HG03378 (cell line): ENCODE data around the gene PCP2.
"Not testable (repeated sequence)": the region's sequence is repeated elsewhere in the genome, so short reads cannot be mapped to it uniquely, and the experiment has no call there.

Experiments used
- ATAC-seq: cut with Tn5 transposase; IDR thresholded peaks from one replicate; pipeline ENCODE4 v1.9.1; 2021; ENCODE audit warnings: mild to moderate bottlenecking, moderate library complexity; ENCODE audit not compliant: unreplicated experiment

Gene PCP2

DNA sequence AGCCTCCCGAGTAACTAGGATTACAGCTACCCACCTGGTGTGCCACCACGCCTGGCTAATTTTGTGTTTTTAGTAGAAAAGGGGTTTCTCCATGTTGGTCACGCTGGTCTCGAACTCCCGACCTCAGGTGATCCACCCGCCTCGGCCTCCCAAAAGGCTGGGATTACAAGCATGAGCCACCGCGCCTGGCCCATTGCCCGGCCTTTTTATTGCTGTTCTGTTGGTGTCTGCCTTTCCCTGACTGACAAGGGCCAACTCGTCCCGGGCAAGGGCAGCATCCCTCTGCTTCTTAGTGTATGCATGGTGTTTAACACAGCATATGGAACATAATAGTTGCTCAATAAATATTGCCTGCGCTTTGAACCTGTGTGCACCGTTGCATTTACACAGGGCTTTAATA is 29.1 kb upstream of the PCP2 start:
- ATAC-seq: no peak

DNA sequence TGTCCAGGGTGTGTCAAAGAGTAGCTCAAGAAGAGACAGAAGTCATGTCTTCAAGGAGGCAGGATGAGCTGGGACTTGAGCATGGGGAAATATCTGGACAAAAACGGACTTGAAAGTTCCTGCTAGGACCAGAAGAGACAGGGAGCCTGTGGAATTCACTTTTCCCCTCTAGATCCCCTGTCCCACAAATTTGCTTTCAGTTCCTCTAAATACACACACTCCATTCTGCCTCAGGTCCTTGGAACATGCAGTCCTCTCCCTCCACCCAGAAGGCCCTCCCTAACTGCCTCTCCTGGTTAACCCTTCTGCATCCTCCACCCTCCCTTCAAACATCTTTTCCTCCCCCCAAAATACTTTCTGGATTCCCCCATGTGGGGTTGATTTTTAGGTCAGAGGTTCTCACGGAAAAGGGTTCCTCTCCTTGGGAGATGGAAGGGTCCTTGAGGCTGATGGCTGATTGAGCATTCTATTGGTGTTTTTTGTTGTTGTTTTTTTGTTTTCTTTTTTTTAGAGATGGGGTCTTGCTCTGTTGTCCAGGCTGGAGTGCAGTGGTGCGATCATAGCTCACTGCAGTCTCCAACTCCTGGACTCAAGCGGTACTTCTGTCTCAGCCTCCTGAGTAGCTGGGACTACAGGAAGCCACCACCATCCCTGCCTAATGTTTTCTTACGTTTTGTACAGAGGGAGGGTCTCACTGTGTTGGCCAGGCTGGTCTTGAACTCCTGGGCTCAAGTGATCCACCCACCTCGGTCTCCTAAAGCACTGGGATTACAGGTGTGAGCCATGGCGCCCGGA is 28.4 kb upstream of the PCP2 start:
- no peak for ATAC-seq

DNA sequence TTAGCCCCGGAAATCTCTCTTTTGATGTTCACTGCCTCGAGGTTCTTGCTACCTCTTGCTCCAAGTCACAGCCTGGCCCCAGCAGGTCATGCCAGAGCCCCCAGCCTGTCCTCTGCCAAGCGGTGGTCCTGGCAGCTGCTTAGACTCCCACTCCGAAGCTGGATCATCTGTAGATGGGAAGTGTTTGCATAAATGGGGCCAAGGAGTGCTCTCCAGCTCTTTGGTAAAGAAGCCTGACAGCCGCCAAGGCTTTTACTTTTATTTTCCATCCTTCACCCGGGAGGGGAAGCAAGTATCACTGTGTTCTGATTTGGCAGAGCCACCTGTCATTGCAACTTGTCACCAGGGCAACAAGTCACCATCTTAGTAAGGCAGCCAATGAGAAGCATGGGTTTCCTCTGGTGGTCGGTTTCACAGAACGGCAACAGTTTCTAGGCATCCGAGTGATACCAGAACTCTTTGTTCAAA is 24.7 kb upstream of the PCP2 start:
- no peak for ATAC-seq

DNA sequence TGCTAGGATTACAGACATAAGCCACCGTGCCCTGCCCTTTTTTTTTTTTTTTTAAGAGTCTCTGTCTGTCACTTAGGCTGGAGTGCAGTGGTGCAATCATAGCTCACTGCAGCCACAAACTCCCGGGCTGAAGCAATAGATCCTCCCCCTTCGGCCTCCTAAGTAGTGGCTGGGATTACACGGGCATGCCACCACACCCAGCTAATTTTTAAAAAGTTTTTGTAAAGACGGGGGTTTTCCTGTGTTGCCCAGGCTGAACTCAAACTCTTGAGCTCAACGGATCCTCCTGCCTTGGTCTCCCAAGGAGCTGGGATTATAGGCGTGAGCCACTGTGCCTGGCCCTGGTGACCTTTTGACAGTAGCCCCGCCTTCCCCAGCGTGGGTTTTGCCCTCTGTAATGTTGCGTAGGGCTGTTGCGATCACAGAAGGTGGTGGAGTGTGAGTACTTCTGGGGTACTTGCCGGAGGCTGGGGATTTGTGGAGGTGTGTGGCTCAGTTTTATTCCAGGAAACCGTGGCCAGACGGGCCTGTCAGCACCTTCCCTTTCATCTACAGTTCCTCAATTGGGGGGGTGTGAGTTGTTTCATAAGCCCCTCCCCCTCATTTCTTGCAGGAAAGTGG is 23.7 kb upstream of the PCP2 start:
- ATAC-seq: no peak

DNA sequence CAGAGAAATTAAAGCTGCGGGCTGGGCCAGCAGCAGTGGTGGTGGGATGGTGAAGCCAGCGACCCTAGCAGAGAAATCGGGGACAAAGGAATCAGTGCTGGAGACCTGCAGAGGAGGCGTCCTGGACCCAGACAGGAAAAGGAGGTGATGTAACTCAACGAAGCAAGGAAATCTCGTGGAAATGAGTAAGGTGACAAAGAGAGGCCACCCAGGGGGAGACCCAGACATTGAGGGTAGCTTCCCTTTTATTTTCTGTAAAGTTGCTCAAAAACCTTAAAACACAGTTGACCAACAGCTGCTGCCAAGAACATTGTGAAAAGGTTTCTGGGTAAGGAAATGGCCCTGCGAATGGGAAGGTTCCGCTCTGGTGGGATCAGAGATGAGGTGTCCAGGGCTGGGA is 22.1 kb upstream of the PCP2 start:
- no peak for ATAC-seq

DNA sequence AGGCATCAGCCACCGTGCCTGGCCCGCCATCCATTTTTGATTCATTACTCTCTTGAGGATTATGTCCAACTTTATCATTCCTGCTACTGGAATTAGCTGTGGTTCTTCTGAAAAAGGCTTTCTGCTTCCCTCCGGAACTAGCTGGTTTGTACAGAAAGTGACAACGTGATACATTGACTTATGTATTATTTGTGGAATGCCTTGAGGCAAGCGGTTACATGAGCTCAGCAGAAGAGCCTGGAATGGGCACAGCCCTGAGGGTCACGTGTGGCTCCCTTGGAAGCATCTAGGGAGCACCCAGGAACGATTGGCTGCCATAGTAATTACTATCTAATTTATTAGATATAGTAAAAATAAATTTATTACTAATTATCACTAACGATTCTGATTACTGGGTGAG is 20.9 kb upstream of the PCP2 start:
- ATAC-seq: no peak

DNA sequence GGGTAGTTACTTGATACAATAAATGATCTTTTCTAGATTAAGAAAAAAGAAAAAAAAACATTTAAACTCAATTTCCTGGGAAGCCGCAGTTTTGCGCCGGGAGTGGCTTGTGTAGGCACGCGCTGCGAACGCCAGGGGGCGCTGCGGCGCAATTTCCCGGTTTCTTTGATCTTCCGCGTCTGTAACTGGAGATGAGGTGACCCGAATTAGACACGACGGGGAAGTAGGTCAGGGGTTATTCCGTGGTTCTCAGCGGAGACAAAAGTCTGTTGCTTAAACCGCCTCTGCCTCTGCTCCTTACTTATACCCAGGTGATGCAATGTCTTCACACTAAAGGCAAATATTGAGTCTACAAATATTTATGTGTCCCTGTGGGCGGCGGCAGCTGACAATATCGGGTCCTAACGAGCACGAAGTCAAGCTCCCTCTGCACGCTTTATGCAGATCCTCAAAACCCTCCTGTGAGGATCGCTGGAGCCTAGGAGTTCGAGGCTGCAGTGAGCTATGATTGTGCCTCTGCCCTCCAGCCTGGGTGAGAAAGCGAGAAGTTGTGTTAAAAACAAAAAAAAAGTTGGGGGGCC is 18.6 kb upstream of the PCP2 start:
- ATAC-seq: peak; percentile 46

DNA sequence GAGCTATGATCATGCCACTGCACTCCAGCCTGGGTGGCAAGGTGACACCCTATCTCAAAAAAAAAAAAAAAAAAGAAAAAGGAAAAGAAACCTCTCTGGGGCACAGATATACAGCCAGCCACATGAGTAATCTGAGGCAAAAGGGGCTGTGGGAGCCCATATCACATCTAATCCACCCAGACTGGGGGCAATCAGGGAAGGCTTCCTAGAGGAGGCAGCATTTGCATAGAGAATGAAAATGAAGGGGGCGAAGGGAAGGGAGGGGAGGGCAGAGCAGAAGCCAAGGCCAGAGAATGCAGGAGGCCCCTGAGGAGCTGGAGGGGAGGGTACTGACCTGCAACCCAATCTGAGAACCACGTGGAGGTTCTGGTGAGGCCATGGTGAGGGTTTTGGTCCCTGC is 16.6 kb upstream of the PCP2 start:
- no peak for ATAC-seq

DNA sequence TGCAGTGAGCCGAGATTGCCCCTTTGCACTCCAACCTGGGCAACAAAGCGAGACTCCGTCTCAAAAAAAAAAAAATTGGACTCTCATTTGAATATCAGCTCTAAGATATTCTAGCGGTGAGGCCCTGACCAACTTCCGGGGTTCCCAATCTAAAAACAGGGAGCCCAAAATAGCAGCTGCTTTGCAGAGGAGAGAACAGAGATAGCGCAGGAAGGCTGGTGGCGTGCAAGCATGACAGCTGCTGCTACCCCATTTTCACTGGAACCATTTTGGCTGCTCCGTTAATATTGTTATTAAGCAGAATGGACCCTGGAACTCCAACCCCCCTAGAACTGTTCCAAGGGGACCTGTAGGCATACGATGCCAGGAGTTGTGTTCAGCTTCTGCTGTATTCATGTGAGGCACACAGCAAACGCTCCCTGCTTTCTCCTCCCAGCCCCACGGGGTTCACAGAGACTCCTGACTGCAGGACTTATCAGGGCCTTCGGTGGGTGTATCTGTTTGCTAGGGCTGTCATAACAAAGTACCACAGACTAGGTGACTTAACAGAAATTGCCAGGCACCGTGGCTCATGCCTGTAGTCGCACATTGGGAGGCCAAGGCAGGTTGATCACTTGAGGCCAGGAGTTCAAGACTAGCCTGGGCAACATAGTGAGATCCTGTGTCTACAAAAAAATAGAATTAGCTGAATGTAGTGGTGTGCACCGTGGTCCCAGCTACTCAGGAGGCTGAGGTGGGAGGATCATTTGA is 14.9 kb upstream of the PCP2 start:
- ATAC-seq: no peak

DNA sequence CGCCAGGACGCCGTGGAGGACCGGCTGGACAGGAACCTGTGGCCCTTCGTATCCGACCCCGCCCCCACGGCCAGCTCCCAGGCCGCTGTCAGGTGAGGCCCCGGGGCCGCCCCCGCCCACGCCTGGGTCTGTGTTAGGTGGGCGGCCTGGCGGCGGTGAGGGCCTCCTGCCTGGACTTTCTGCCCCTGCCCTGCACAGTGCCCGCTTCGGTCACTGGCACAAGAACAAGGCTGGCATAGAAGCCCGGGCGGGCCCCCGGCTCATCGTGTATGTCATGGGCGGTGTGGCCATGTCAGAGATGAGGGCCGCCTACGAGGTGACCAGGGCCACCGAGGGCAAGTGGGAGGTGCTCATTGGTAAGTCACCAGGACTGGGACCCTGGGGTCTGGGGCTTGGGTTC is 13.6 kb upstream of the PCP2 start:
- ATAC-seq: no peak

DNA sequence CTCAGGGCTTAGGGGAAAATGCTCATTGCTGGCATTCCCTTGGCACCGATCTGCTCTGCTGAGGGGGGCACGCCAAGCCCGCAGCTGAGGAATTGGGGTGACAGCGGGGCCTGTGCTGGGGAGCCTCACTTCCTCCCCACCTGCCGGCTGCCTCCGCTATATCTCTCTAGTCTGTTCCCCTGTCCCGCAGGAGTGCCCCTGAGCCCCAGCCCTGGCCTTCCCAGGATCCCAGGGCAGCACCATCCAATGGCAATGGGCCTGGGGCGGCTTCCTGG is 12.8 kb upstream of the PCP2 start:
- no peak for ATAC-seq

DNA sequence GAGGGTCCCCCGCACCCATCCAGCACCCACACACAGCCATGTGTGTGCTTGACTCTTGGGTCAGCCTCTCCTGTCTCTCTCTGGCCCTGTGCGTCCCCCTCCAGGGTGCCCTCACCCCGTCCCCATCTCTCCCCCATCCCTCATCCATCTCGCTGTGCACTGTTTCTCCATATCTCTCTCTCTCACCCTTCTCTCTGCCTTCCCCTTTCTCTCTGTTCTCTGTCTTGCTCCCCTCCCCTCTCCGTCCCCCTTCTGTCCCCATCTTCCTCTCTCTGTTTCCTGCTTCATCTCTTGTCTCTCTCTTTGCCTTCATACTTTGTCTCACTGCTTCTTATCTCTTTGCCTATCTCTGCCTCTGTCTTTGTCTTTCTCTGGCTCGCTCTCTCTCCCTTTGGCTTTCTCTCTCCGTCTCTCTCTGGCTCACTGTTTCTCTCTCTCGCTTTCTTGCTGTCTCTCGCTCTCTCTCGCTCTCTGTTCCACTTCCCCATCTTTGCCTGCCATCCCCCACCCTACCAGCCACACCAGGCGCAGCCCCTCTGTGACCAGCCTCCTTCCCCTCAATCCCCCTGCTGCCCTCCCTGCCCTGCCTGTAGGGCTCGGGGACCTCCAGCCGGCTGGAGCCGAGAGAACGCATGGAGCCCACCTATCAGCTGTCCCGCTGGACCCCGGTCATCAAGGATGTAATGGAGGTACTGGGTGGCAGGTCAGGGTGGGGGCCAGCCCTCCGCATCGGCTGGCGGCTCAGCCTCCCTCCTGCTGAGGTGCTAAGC is 12.3 kb upstream of the PCP2 start:
- no peak for ATAC-seq

DNA sequence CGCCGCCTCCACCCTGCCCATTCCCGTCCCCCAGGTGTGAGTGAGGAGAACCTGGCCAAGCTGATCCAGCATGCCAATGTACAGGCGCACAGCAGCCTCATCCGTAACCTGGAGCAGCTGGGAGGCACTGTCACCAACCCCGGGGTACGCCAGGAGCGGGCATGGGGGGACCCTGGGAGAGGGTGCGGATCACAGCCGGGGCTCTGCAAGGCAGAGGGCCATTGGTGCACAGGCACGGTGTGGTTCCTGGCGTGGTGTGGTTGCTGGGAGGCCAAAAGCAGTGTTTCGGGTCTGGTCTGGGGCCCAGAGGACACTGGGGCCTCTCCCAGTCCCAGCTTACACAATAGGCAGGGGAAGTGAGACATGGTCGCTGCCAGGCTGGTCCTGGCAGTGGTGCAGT is 11.6 kb upstream of the PCP2 start:
- no peak for ATAC-seq

DNA sequence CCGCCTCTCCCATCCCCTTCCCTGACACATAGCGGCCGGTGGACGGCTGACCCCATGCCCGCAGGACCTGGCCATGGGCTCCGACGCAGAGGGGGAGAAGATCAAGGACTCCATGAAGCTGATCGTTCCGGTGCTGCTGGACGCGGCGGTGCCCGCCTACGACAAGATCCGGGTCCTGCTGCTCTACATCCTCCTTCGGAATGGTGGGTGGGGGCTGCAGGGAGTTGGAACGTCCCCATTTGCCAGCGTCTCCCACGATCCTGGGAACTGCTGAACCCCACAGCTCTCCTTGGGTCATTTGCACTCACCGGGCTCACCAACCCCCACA is 11.0 kb upstream of the PCP2 start:
- no peak for ATAC-seq

DNA sequence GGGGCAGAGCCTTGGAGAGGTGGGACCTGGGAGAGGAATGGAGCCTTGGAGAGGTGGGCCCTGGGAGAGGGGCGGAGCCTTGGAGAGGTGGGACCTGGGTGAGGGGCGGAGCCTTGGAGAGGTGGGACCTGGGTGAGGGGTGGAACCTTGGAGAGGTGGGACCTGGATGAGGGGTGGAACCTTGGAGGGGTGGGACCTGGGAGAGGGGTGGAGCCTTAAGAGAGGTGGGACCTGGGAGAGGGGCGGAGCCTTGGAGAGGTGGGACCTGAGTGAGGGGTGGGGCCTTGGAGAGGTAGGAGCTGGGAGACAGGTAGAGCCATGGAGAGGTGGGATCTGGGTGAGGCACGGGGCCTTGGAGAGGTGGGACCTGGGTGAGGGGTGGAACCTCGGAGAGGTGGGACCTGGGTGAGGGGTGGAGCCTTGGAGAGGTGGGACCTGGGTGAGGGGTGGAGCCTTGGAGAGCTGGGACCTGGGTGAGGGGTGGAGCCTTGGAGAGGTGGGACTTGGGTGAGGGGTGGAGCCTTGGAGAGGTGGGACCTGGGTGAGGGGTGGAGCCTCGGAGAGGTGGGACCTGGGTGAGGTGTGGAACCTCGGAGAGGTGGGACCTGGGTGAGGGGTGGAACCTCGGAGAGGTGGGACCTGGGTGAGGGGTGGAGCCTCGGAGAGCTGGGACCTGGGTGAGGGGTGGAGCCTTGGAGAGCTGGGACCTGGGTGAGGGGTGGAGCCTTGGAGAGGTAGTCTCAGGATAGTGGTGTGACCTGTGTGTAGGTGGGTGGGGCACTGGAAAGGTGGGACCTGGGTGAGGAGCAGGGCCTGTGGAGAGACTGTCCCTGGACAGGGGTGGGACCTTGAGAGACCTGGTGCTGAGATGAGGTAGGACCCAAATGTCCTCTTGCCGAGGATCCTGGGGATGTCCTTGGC is 10.4 kb upstream of the PCP2 start:
- ATAC-seq: not testable (repeated sequence)

DNA sequence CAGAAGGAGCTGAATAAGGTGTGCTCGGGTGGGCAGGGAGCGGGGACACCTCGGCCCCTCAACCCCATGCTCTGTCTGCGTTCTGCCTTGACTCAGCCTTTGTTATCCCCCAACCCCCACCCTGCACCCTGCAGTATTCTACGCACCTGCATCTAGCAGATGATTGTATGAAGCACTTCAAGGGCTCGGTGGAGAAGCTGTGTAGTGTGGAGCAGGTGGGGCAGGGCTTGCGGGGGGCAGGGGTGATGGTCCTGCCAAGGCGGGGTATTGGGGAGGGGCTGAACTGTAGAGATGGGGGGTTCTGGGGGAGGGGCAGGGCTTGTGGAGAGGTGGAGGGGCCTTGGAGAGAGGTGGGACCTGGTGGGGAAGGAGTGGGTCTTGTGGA is 9.5 kb upstream of the PCP2 start:
- ATAC-seq: no peak

DNA sequence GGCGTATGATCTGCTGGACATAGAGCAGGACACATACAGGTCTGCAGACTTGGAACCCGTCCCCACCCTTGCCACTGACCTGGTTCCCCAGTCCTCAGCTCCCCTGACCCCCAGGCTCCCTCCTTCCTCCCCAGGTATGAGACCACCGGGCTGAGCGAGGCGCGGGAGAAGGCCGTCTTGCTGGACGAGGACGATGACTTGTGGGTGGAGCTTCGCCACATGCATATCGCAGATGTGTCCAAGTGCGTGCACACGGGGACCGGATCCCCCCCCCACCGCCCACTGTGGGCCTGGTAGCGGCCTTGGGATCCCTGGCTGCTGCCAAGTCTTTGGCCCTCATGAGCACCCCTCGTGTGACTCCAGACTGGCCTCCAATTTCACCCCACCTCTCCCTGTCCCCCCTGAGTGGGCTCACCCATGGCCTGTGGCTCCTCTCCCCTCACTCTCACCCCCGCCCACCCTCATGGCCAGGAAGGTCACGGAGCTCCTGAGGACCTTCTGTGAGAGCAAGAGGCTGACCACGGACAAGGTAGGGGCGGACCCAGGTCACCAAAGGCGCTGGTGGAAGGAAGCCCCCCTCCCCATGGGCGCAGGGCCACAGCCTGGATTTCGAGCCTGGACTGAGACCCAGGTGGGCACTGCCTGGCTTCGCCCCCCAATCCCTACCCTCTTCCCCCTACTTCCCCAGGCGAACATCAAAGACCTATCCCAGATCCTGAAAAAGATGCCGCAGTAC is 8.9 kb upstream of the PCP2 start:
- ATAC-seq: no peak

DNA sequence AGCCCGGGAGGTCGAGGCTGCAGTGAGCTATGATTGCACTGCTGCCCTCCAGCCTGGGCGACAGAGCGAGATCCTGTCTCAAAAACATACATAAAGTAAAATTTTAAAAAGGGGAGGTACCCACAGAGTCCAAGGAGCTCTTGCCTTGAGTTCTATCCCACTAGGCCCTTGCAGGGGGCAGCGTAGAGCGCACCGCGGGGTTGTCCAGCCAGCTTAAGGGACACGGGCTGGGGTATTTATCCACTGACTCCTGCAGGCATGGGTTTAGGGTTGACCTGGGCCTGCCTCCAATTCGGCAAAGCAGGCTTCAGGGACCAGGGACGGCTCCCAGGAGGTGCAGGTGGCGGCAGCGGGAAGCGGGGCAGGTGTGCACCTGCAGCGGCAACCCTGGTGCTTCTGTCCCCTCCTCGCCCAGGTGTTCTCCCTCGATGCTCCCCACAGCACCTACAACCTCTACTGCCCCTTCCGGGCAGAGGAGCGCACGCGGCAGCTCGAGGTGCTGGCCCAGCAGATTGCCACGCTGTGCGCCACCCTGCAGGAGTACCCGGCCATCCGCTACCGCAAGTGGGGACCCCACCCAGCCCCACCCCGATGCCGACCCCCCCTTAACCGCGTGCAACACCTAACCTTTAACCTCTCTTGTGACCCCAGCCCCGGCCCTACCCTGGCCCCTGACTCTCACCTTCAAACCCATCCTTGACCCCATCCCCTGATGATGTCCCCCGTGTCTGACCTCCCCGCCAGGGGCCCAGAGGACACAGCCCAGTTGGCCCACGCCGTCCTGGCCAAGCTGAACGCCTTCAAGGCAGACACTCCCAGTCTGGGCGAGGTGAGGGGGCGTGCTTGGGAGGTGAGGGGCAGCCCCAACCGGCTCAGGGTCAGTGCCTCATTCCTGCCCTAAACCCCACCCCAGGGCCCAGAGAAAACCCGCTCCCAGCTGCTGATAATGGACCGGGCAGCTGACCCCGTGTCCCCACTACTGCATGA is 8.1 kb upstream of the PCP2 start:
- no peak for ATAC-seq
